Measurements from ENCODE around the gene ECHS1. TPM values are rescaled to one million over a fixed set of nuclear protein-coding genes. Genes with fewer than 3 reads are reported as not detected.

Gene ECHS1
- total RNA-seq, 3 donors from 2014 or later, result 97.7 to 180 (median 151) TPM

DNA sequence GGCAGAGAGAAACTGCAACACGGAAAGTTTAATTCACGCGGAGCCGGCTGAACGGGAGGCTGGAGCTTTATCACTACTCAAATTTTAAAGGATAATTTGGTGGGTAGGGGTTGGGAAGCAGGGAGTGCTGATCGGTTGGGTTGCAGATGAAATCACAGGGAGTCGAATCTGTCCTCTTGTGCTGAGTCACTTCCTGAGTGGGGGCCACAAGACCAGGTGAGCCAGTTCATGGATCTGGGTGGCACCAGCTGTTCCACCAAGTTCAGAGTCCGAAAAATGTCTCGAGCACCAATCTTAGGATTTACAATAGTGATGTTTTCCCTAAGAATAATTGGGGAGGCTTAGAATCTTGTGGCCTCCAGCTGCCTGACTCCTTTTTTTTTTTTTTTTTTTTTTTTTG is 29.6 kb downstream of the ECHS1 start:
- intact Hi-C loops (cut with DNase I, micrococcal nuclease), result no loop called here
- H3K9me3 ChIP-seq, result no peaks in the 10 kb centered on the region
- H3K4me1 ChIP-seq (ENCODE audit: low read depth), result peaks cover 7% of the 10 kb centered on the region
- ATAC-seq (no peak), DNase-seq (no peak)
- no peaks in the 10 kb centered on the region for H3K36me3 ChIP-seq (ENCODE audit: low read depth)
- TF ChIP-seq, protein P1, sequence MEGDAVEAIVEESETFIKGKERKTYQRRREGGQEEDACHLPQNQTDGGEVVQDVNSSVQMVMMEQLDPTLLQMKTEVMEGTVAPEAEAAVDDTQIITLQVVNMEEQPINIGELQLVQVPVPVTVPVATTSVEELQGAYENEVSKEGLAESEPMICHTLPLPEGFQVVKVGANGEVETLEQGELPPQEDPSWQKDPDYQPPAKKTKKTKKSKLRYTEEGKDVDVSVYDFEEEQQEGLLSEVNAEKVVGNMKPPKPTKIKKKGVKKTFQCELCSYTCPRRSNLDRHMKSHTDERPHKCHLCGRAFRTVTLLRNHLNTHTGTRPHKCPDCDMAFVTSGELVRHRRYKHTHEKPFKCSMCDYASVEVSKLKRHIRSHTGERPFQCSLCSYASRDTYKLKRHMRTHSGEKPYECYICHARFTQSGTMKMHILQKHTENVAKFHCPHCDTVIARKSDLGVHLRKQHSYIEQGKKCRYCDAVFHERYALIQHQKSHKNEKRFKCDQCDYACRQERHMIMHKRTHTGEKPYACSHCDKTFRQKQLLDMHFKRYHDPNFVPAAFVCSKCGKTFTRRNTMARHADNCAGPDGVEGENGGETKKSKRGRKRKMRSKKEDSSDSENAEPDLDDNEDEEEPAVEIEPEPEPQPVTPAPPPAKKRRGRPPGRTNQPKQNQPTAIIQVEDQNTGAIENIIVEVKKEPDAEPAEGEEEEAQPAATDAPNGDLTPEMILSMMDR (IDR thresholded peaks at IDR 0.05), result no peak
- H3K4me3 ChIP-seq, result no peak overlapping the region

DNA sequence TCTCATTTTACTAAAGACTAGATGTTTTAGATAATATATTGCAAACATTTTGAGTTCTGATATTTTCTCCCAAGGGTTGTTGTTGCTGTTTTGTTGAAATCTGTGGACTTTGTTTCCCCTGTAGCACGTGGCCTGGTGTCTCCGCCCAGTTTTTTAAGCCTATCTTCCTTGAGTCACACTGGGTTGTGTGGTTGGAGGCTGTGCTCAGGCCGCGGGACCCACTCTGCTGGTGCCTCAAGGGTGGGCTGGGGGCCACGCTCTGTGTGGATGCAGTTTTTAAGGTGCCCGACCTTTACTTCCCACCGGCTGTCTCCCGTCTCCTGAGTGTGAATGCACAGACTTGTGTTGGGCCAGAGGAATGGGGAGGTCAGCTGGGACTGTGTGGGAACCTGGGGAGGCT is 30.2 kb downstream of the ECHS1 start:
- no peak for ATAC-seq
- Histone ChIP-seq H3K4me1 (ENCODE audit: low read depth) (peaks cover 7% of the 10 kb centered on the region), H3K36me3 (ENCODE audit: low read depth) (no peaks in the 10 kb centered on the region), H3K4me3 (no peak overlapping the region), H3K9me3 (no peaks in the 10 kb centered on the region)
- intact Hi-C loops (cut with DNase I, micrococcal nuclease), result no loop called here
- DNase-seq, result no peak
- TF ChIP-seq, protein P1 (IDR thresholded peaks at IDR 0.05), result no peak

DNA sequence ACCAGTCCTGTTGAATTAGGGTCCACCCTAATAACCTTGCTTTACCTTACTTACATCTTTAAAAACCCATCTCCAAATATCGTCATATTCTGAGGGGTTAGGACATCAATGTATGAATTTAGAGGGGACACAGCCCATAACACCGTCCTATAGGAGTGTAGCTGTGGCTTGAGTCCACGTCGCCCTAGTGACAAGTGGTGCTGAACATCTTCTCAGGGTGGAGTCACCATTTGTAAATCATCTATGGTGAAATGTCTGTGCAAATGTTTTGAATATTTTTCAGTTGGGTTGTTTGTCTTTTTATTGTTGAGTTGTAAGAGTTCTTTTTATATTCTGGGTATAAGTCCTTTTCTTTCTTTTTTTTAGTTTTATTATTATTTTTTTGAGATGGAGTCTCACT is 31.2 kb downstream of the ECHS1 start:
- DNase-seq (no peak), ATAC-seq (no peak)
- intact Hi-C loops (cut with DNase I, micrococcal nuclease), result no loop called here
- Histone ChIP-seq H3K9me3 (no peaks in the 10 kb centered on the region), H3K4me3 (no peak overlapping the region), H3K4me1 (ENCODE audit: low read depth) (peaks cover 5% of the 10 kb centered on the region), H3K36me3 (ENCODE audit: low read depth) (no peaks in the 10 kb centered on the region)
- TF ChIP-seq, protein P1 (IDR thresholded peaks at IDR 0.05), result no peak

DNA sequence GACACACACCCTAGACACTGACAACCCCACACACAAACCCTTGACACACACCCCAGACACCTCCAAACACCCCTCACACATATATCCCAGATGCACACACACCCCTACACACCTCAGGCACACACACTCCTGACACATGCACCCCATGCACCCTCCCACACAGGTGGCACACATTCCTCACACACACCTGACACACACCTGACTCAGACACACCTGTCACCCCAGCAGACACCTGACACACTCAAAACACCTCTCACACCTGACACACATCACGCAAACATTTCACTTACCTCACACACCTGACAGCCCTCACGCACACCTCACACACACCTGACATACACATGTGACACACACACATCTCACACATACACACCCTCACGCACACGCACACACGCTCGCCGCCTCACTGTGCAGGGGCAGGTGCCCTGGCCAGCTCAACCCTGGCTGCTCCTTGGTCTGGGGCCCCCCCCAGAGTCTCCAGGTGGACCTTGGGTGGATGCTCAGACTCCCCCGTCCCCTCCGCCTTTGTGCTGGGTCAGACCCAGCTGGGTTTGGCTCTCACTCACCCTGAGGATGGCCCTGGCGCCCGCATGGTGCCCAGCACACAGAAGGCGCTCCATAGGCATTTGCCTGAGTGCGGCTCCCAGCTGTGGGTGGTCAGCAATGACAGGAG is 33.3 kb downstream of the ECHS1 start:
- Histone ChIP-seq H3K4me1 (ENCODE audit: low read depth) (peaks cover 14% of the 10 kb centered on the region), H3K4me3 (no peak overlapping the region), H3K9me3 (no peaks in the 10 kb centered on the region), H3K36me3 (ENCODE audit: low read depth) (no peaks in the 10 kb centered on the region)
- DNase-seq (no peak), ATAC-seq (no peak)
- TF ChIP-seq, protein P1 (IDR thresholded peaks at IDR 0.05), result no peak
- intact Hi-C loops (cut with DNase I, micrococcal nuclease), result no loop called here

DNA sequence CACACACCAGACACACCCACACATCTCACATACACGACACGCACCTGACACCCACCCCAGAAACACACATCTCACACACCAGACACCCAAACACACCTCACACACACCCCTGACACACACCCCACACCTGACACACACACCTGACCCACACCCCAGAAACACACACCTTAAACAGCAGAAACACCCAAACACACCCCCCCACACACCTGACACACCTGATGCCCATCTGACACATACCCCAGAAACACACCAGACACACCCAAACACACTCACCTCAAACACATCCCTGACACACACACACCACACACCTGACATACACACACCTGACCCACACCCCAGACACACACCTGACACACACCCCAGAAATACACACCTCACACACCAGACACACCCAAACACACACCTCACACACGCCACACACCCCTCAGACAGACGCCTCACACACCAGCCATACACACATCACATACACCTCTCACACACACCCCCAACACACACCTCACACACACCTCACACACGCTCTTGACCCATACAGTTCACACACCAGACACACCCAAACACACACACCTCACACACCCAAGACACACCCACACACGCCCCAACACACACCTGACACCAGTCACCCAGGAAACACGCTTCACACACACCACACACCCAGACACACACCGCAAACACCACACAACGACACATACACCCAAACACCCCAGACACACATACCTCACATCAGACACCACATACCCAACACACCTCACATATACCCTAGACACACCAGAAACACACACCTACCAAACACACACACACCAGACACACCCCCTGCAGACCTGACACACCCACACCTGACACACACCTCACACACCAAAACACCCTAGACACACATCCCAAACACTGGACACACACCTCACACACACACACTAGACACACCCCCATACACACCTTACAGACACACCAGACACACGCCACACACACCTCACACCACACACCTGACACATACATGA is 34.8 kb downstream of the ECHS1 start:
- TF ChIP-seq, protein P1 (IDR thresholded peaks at IDR 0.05), result no peak
- no peak for DNase-seq
- Histone ChIP-seq H3K4me1 (ENCODE audit: low read depth) (peaks cover 14% of the 10 kb centered on the region), H3K9me3 (no peaks in the 10 kb centered on the region), H3K4me3 (no peak overlapping the region), H3K36me3 (ENCODE audit: low read depth) (no peaks in the 10 kb centered on the region)
- intact Hi-C loops (cut with DNase I, micrococcal nuclease), result no loop called here
- no peak for ATAC-seq
